Right renal cortex interstitium (tissue), 3 donors: Measurements from ENCODE around the gene TGFB3. TPM values are rescaled to one million over a fixed set of nuclear protein-coding genes. Genes with fewer than 3 reads are reported as not detected.
"Not testable (repeated sequence)": the region's sequence is repeated elsewhere in the genome, so short reads cannot be mapped to it uniquely, and the experiment has no call there.

Experiments
- DNase-seq, 3 donors: peaks; one replicate each; pipeline ENCODE4 v3.0.0-alpha.2; 2013; ENCODE audit warnings: low read depth in 3 of 3, low spot score in 2 of 3
- polyA plus RNA-seq, 3 donors: library from polyadenylated mRNA; unstranded; fragments of 120-200 nt; gene quantifications; one replicate each; pipeline ENCODE4 v1.2.1, GENCODE V29; 2013; ENCODE audit not compliant: insufficient read length in 3 of 3

The TGFB3 gene
- 10 to 100 TPM; 12.0 to 13.8 (median 12.0) TPM for polyA plus RNA-seq

- DNase-seq: peak; percentile 81 to 88 (median 83)
Measured at GRCh38 chr14:75981426-75982265, at the start of gene TGFB3. Gene TGFB3 (minus strand): TSS chr14:75981995. CDS start chr14:75980893, 1,102 bp downstream.

- DNase-seq: no peak
Measured at GRCh38 chr14:76024211-76024907, 42.6 kb upstream of the TGFB3 start.

GRCh38 chr14:76023757-76024156 is 42.0 kb upstream of the TGFB3 start:
- DNase-seq: no peak

- DNase-seq: no peak
Measured at GRCh38 chr14:76022991-76023390, 41.2 kb upstream of the TGFB3 start.

- DNase-seq: no peak
Measured at GRCh38 chr14:76019676-76020075, 37.9 kb upstream of the TGFB3 start.

GRCh38 chr14:76015668-76016067 is 33.9 kb upstream of the TGFB3 start:
- no peak for DNase-seq

DNA sequence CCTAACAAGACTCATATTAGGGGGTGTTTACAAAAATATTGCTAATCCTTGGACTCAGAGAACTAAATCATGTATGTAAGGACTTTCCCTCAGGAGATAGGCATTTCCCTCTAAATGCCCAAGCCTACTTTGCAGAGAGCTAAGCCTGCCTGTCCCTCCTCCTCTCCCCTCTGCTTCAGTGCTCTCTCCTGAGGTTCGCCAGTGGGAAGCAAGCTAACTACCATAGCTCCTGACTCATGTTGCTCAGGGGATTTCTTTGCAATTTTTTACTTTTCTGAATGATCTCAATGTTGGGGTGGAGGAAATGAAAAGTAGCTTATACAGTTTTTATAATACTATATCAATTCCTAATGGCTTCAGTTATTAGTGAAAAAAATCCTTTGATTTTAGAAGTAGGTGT is 33.4 kb upstream of the TGFB3 start:
- no peak for DNase-seq

DNA sequence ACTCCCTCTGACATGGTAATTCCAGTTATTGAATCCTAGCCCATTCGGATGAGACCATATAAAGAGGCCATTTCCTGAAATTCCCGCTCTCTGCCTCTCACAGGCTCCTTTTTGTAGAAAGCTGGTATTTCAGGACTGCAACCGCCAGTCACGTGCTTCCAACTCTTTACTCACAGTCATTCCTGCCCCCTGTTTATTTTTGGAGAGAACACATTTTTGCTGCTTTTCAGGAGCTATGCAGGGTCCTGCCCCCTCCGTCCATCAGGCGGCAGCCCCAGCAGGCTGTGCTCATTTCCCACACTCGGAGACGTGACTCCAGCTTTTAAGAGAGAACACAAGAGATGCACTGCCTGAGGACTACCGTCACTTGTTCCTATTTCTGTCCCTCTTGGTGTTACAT is 30.6 kb upstream of the TGFB3 start:
- peak in 1 of 3 donors; percentile 12 for DNase-seq

- no peak for DNase-seq
Measured at GRCh38 chr14:76011930-76012329, 30.1 kb upstream of the TGFB3 start.

GRCh38 chr14:76009627-76010026 is 27.8 kb upstream of the TGFB3 start:
- not testable (repeated sequence) for DNase-seq

DNA sequence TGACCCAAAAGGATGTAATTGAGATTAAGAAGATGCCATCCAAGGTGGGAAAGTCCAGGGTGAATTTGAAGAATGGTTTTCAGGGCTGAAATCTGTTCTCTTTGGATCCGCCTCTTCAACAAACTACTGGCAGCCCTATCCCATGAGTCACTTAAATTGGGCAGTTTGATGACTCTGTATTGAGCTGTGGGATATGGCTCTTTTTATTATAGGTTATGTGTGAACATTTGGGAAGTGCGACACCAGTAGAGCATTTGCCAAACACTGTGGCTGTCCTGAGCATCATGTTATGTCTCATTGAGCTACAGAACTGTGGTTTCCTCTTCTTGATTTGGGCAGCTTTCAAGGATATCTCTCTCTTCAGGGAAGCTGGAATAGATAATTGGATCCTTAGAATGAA is 26.1 kb upstream of the TGFB3 start:
- DNase-seq: no peak

DNA sequence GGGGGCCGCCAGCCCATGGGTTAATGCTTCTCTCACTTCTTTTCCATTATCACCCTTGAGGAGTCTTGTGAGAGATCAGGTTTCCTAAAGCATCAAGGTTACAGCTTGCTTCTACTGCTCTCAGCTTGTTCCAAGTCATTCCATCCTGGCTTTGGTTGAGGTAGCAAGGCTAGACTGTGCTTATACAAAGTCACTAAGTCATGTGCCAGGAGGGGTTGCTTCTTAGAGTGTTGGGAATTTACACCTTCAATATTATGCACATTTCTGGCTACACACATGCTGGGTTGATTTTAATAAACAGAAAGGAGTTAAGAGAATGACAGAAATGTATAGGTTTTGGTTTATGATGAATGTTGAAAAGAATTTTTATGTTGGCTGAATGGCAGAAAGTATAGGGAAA is 25.6 kb upstream of the TGFB3 start:
- DNase-seq: no peak

DNA sequence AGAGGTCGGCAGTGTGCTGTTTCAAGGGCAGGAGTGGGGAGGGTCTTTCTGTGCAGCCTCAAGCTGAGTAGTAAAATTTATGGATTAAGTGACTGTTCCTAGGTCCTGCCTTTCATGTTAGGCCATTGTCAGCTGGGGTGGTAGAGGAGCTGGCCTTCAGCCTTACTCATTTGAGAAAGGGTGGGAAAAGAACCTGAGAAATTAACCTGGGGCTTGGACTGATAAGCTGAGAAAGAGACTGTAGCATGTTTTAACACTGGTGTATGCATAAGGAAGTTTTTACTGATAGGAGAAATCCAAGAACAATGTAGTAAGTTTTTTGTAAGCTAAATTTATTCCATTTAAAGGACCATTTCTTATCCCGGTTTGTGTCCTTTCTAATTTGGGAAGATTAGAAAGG is 24.5 kb upstream of the TGFB3 start:
- DNase-seq: no peak

DNA sequence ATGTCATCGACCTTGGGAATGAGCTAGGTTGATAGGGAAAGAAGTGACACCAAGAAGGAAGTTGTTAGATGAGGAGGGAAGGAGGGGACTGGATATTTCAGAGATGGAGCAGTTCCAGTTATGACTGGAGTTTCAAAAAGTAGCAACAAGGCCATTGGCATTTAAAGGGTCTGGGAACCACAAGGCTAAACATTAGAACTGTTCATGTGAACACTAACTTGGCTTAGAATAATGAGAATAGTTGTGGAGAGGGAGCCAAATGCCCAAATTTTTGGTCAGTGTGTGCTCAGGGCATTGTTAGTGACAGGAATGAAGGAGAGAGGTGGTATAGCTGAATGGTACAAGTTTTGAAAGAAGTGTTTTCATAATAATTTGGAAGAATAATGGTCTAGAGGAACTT is 20.6 kb upstream of the TGFB3 start:
- DNase-seq: no peak

DNA sequence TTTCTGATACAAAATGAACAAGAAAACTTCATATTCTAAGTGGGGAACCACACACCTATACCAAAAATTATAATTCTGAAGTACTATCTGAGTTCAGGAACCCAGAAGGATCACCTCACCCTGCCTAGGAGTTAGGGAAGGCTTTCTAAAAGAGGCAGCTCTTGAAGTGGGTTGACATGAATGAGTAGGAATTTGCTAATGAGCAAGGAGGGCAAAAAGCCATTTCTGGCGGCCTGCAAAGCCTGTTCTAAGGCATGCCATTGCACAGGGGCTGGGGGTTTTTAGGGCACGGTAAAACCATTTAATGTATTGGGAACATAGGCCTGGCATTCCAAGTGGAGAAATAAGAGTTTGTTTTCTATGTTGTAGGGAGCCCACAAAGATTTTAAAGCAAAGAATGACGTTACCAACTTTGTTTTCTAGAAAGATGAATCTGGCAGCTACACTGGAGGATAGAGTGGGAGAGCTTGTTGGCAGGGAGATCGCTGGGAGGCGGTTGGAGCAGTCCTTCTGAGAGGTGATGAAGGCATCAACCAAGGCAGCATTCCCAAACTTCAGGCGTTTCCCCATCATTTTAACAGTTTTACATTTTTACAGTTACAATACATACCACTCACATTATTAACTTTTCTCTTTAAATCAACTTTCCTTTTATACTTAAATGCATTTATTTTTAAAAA is 17.9 kb upstream of the TGFB3 start:
- no peak for DNase-seq

DNA sequence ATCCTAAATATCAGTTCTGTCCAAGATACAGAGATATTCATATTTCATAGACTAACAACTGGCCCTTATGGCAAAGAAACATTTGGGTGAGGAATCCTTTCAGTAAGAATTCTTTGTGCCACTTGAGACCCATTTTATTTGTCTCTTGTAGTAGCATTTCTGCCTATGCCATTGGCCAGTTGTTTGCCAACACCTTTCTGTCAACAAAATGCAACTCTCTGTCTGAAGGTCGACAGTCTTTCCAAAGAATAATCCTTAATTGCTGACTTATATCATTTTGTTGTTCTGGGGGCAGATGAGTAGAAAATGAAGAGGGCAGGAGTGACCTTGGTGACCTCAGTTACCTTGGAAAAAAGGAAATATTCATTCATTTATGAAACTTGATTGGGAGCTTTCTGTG is 14.7 kb upstream of the TGFB3 start:
- no peak for DNase-seq

DNA sequence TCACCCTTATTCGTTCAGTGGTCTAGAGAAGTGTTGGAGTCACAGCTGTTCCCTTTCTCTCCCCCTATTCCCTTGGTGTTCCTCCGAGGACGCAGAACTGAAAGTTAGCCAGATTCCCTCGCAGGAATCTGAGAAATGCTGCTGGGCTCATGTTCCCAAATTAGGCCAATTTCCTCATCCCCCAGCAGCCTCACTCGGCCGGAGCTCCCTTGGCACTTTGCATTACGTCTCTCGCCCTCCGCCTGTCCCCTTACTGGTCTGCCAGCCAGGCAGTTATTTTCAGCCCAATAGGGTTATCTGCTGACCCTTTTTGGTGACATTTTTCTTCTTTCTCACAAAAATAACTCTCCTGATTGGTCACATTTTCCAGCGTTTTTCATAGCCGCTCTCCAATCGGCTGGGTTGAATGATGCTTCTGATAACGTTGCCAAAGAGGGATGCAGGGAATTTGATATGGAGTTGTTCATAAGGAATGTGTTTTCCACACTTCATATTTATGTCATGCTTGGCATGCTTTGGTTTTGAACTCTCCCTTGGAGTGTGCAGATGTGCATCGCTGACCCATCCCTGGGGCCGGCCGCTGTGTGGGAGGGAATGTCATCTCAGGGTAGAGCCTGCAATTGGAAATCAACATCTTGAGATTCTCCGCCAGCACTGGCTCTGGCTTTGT is 13.7 kb upstream of the TGFB3 start:
- DNase-seq: no peak

DNA sequence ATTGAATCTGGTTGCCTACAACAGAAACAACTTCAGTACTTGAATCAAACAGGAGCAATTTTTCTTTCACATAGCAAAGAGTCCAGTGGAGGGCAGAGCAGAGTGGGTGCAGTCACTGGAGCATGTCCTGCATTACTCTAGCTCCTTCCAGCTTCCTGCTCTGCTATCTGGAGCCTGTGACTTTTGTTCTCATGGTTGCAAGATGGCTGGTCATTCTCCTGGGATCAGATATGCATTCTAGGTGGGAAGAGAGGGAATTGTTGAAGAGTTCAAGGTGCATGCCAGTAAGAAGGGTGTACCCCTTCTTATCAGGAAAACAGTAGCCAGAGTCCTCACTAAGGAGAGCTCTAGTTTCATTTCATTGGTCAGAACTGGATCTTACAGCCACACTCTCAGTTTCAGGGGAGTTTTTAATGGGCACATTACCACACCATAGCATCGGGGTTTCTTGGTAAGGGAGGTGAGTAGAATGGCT is 11.8 kb upstream of the TGFB3 start:
- no peak for DNase-seq

- no peak for DNase-seq
Measured at GRCh38 chr14:75991753-75992152, 10.0 kb upstream of the TGFB3 start.

GRCh38 chr14:75990297-75990696 is 8.5 kb upstream of the TGFB3 start:
- no peak for DNase-seq

DNA sequence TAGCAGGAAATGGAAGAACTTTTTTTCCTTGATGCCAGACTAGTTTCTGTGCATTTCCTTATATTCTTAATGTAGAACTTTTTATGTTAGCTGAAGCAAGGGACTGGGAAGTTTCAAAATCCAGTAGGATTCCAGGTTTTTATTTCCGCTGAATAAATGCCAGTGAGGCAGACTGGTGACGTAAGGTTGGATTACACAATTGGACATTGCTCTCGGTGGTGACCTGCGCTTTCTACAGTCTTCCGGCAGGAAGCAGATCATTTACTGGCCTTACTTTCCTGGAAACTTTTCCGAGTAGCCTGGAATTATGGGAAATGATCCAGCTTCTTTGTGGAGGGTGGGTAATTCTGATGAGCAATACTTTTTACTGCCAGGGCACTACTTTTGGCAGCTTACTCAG is 7.3 kb upstream of the TGFB3 start:
- no peak for DNase-seq
